ENCODE data around the gene PHF19. TPM values are rescaled to one million over a fixed set of nuclear protein-coding genes. Genes with fewer than 3 reads are reported as not detected.

Gene PHF19
- total and polyA plus RNA-seq, 2 donors (not counting 3 experiments of a cell fraction or from before 2014, with no cell fraction given): 102 to 153 TPM

GRCh38 chr9:120925535-120926396, 48.8 kb upstream of the PHF19 start:
- Histone ChIP-seq H3K27me3 (ENCODE audit: control insufficient read depth in 2 of 2, insufficient read depth in 2 of 2, low read length in 2 of 2) (no peaks in the 10 kb centered on the region), H2AFZ (ENCODE audit: low read depth, low read length) (no peak overlapping the region), H4K20me1 (replicated peaks; ENCODE audit: control insufficient read depth, extremely low read depth, insufficient read depth, low read length) (no peaks in the 10 kb centered on the region), H3K4me1 (ENCODE audit: control insufficient read depth, extremely low read depth, insufficient read depth, low read length) (peaks cover 23% of the 10 kb centered on the region), H3K4me3 (replicated peaks in 1 of 3; ENCODE audit: insufficient read depth in 1 of 3, low read depth in 1 of 3, low read length in 3 of 3) (no peak overlapping the region), H3K4me2 (ENCODE audit: insufficient read depth, low read length) (no peak overlapping the region), H3K36me3 (ENCODE audit: control insufficient read depth in 2 of 2, extremely low read depth in 1 of 2, insufficient read depth in 2 of 2, low read length in 2 of 2) (no peaks in the 10 kb centered on the region), H3K9ac (replicated peaks; ENCODE audit: extremely low read depth, insufficient read depth, low read length) (peak overlapping the region; percentile 13), H3K9me1 (replicated peaks; ENCODE audit: control insufficient read depth, extremely low read depth, insufficient read depth, low read length) (no peaks in the 10 kb centered on the region), H3K27ac (ENCODE audit: insufficient read depth, low read depth, low read length) (peak overlapping the region; percentile 52), H3K9me3 (replicated peaks; ENCODE audit: control insufficient read depth, insufficient read depth, low read length) (no peaks in the 10 kb centered on the region), H3K79me2 (ENCODE audit: control insufficient read depth, insufficient read depth, low read length) (no peaks in the 10 kb centered on the region)
- dilution Hi-C loops (cut with MboI; ENCODE audit: extremely low pct_ligation_motif_present, low sequenced_read_pairs) (no loop called here), intact Hi-C loops (cut with micrococcal nuclease) (loop anchor here (1.0 kb wide), 1 partner anchor 31 kb away; no protein-coding TSS in a partner anchor)
- peak; percentile 62 for DNase-seq (ENCODE audit: low read depth, low spot score)
- TSS peak; percentile 51 for BruUV-seq (replicated peaks)
- ChIA-PET POLR2A (no interaction called here), CTCF (interaction anchor here (0.9 to 1.0 kb wide), 3 partner anchors 8 to 11 kb away, joined by 3 to 4 read pairs (median 4); no protein-coding TSS in a partner anchor)
- peak; percentile 85 for FAIRE-seq
- TF ChIP-seq JUN (IDR thresholded peaks at IDR 0.05; ENCODE audit: borderline replicate concordance, insufficient read depth, insufficient read length, low read depth) (no peak), MYC (IDR thresholded peaks at IDR 0.05; ENCODE audit: low read depth, low read length) (no peak), GATA2 (IDR thresholded peaks at IDR 0.05; ENCODE audit: insufficient read depth, insufficient read length, low read depth, low read length) (no peak), POLR2AphosphoS5 (IDR thresholded peaks at IDR 0.05; ENCODE audit: insufficient read depth, low read depth, low read length) (no peak), POLR2A (IDR thresholded peaks at IDR 0.05; ENCODE audit: low read depth, low read length) (no peak), FOS (IDR thresholded peaks at IDR 0.05; ENCODE audit: borderline replicate concordance, insufficient read depth, low read length) (no peak), EZH2 (IDR thresholded peaks at IDR 0.05; ENCODE audit: borderline replicate concordance, low read depth, low read length, severe bottlenecking) (no peak)
